Kidney epithelial cell (primary cell): ENCODE measurements around the gene SHISA6. TPM values are rescaled to one million over a fixed set of nuclear protein-coding genes. Genes with fewer than 3 reads are reported as not detected.

Source experiments
- DNase-seq: peaks from one replicate; pipeline ENCODE4 v3.0.0-alpha.2; 2010; ENCODE audit warnings: low read depth
- H3K27me3 ChIP-seq: 2 replicates; pipeline ENCODE4 v1.6.0; 2011; ENCODE audit warnings: low read length; ENCODE audit not compliant: control insufficient read depth, insufficient read depth
- H3K36me3 ChIP-seq: 2 replicates; pipeline ENCODE4 v1.5.1; 2011; ENCODE audit warnings: low read length; ENCODE audit not compliant: control insufficient read depth, insufficient read depth
- H3K4me3 ChIP-seq: 2 replicates; pipeline ENCODE4 v1.5.1; 2011; ENCODE audit warnings: low read depth, mild to moderate bottlenecking, control low read depth, low read length
- CTCF ChIP-seq: IDR thresholded peaks from 2 replicates; pipeline ENCODE4 v1.5.1; 2011; ENCODE audit warnings: mild to moderate bottlenecking, moderate library complexity, low read length, control low read depth, inconsistent platforms; ENCODE audit not compliant: insufficient read depth, poor library complexity, severe bottlenecking
- total RNA-seq: library from RNA; depleted of rRNA; stranded (reverse); fragments of >200 nt; gene quantifications from 2 replicates; pipeline ENCODE4 v1.2.3, GENCODE V29; 2015

Gene SHISA6
- total RNA-seq, 1 donor from 2014 or later: 0.71 TPM

- Histone ChIP-seq H3K36me3 (no peaks in the 10 kb centered on the region), H3K27me3 (no peaks in the 10 kb centered on the region)
These were observed 44.9 kb downstream of the SHISA6 start for GRCh38 chr17:11285946-11286345.

DNA sequence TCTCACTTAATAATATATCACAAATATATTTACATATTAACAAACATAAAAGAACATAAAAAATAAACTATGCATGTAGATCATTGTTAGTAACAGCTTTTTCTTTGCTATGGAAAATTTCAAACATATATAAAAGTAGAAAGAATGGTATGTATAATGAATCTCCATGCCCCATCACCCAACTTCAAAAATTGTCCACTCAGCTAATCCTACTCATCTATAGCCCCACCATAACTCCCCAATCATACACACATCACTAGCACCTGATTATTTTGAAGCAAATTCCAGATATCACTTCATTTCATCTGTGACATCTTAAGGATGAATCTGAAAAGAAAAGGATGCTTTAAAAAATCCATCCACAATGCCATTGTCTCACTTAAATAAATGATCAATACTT is 46.8 kb downstream of the SHISA6 start:
- Histone ChIP-seq H3K27me3 (no peaks in the 10 kb centered on the region), H3K36me3 (no peaks in the 10 kb centered on the region), H3K4me3 (no peak overlapping the region)
- no peak for TF ChIP-seq CTCF
- no peak for DNase-seq

More at GRCh38 chr17:11285946-11286345, 44.9 kb downstream of the SHISA6 start:
- H3K4me3 ChIP-seq: no peak overlapping the region
- no peak for DNase-seq
- TF ChIP-seq CTCF: no peak

DNA sequence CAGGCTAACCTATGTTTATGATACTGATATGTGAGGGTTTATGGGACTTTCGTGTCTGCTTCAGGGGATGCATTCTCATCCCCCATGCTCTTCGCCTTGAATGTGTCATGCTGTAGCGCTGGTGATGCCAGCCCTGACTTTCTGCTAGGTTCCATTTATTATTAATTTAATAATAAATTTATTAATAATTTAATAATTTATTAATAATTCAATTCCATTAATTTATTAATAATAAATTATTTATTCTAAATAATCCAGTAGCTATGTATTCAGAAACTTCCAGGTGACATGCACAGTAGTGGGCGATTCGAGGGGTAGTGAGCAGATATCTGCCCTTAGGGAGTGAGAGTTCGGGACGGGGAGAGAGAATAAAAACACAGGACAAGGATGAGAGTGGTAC is 49.8 kb downstream of the SHISA6 start:
- no peaks in the 10 kb centered on the region for H3K36me3 ChIP-seq
- no peak for TF ChIP-seq CTCF
- DNase-seq: no peak
- H3K27me3 ChIP-seq: no peaks in the 10 kb centered on the region
- no peak overlapping the region for H3K4me3 ChIP-seq

GRCh38 chr17:11292491-11292890 is 51.5 kb downstream of the SHISA6 start:
- Histone ChIP-seq H3K36me3 (no peaks in the 10 kb centered on the region), H3K27me3 (no peaks in the 10 kb centered on the region), H3K4me3 (no peak overlapping the region)
- no peak for TF ChIP-seq CTCF
- DNase-seq: no peak

GRCh38 chr17:11293480-11293879 is 52.5 kb downstream of the SHISA6 start:
- Histone ChIP-seq H3K27me3 (no peaks in the 10 kb centered on the region), H3K36me3 (no peaks in the 10 kb centered on the region), H3K4me3 (no peak overlapping the region)
- no peak for DNase-seq
- no peak for TF ChIP-seq CTCF

DNA sequence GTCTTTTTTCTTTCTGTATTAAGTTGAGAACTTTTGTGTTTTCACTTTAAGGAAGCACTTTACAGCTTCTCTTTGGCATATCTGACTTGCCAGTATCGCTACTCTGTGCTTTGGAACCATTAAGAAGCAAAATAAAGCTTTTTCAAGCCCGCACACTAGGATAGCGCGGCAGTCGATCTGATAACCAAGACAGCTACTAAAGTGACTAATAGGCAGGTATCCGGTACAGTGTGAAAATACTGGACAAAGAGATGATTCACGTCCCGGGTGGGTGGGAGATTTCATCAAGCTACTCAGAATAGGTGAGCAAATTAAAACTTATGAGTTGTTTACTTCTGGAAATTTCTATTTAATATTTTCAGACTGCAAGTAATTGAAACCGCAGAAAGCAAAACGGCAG is 53.8 kb downstream of the SHISA6 start:
- Histone ChIP-seq H3K36me3 (no peaks in the 10 kb centered on the region), H3K4me3 (no peak overlapping the region), H3K27me3 (no peaks in the 10 kb centered on the region)
- no peak for DNase-seq
- no peak for TF ChIP-seq CTCF
